Measurements from ENCODE around the gene EGFL7.
"Not testable (repeated sequence)": the region's sequence is repeated elsewhere in the genome, so short reads cannot be mapped to it uniquely, and the experiment has no call there.

The EGFL7 gene

DNA sequence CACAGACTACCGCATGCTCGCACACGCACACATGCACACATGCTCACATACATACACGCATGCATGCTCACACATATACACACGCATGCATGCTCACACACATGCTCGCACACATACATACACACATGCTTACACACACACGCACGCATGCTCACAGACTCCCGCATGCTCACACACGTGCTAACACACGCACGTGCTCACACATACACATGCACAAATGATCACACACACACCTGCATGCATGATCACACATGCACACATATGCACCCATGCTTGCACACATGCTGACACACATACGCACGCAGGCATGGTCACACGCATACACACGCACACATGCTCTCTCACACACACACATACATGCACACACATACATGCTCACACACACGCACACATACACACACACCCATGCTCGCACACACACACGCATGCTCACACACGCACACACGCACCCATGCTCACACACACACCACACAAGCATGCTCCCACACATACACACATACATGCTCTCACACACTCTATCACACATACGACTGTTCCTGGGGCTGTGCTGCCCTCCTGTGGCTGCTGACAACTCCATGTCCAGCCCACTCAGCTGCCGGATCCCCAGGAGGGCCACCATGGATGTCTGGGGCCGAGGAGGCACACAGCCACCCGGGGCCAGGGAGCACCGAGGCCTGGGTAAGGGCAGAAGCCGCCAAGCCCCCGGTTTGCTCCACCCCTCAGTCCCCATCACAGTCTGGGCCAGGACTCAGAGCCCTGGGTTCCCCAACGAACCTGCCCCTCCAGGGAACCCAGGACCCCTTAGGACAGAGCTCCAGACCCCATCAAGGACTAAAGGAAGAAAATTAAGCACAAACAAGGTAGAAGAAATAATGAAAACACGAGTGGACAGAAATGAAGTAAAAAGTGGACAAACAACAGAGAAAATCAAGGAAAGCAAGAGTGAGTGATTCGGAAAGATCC, 31.4 kb upstream of the EGFL7 start:
- Histone ChIP-seq H3K4me1 (ENCODE audit: control insufficient read depth, insufficient read depth, low read length) (peaks cover 9% of the 10 kb centered on the region), H3K27ac (ENCODE audit: insufficient read depth, low read depth, low read length, poor library complexity, severe bottlenecking) (no peak overlapping the region), H3K36me3 (ENCODE audit: control insufficient read depth, insufficient read depth, low read length) (no peaks in the 10 kb centered on the region), H3K27me3 (ENCODE audit: control insufficient read depth, insufficient read depth, low read length, poor library complexity, severe bottlenecking) (no peaks in the 10 kb centered on the region), H3K4me3 (ENCODE audit: insufficient read depth, low read depth, low read length) (no peak overlapping the region), H3K9me3 (ENCODE audit: control insufficient read depth, low read length) (no peaks in the 10 kb centered on the region)
- WGBS, 2 experiments = 65 to 66% methylated on average over 31 of the region's 31 CpGs

- not testable (repeated sequence) for H3K9me3 ChIP-seq (ENCODE audit: control insufficient read depth, low read length); H3K4me1 ChIP-seq (ENCODE audit: control insufficient read depth, insufficient read depth, low read length); H3K36me3 ChIP-seq (ENCODE audit: control insufficient read depth, insufficient read depth, low read length); H3K4me3 ChIP-seq (ENCODE audit: insufficient read depth, low read depth, low read length); H3K27me3 ChIP-seq (ENCODE audit: control insufficient read depth, insufficient read depth, low read length, poor library complexity, severe bottlenecking); H3K27ac ChIP-seq (ENCODE audit: insufficient read depth, low read depth, low read length, poor library complexity, severe bottlenecking)
- WGBS, 2 experiments = 79 to 80% methylated on average over 6 to 13 of the region's 13 CpGs
These were observed 30.6 kb upstream of the EGFL7 start for GRCh38 chr9:136632072-136632471.

GRCh38 chr9:136632491-136633106, 30.1 kb upstream of the EGFL7 start:
- 87 to 90% methylated on average over 31 to 33 of the region's 36 CpGs for WGBS, 2 experiments
- not testable (repeated sequence) for H3K36me3 ChIP-seq (ENCODE audit: control insufficient read depth, insufficient read depth, low read length)

GRCh38 chr9:136634904-136635303, 27.8 kb upstream of the EGFL7 start:
- Histone ChIP-seq H3K9me3 (ENCODE audit: control insufficient read depth, low read length) (no peaks in the 10 kb centered on the region), H3K4me1 (ENCODE audit: control insufficient read depth, insufficient read depth, low read length) (no peaks in the 10 kb centered on the region), H3K36me3 (ENCODE audit: control insufficient read depth, insufficient read depth, low read length) (no peaks in the 10 kb centered on the region), H3K27ac (ENCODE audit: insufficient read depth, low read depth, low read length, poor library complexity, severe bottlenecking) (no peak overlapping the region), H3K4me3 (ENCODE audit: insufficient read depth, low read depth, low read length) (no peak overlapping the region), H3K27me3 (ENCODE audit: control insufficient read depth, insufficient read depth, low read length, poor library complexity, severe bottlenecking) (no peaks in the 10 kb centered on the region)
- WGBS, 2 experiments = 92% methylated on average over 11 of the region's 11 CpGs

More at GRCh38 chr9:136632491-136633106, 30.1 kb upstream of the EGFL7 start:
- not testable (repeated sequence) for H3K9me3 ChIP-seq (ENCODE audit: control insufficient read depth, low read length); H3K27me3 ChIP-seq (ENCODE audit: control insufficient read depth, insufficient read depth, low read length, poor library complexity, severe bottlenecking); H3K4me3 ChIP-seq (ENCODE audit: insufficient read depth, low read depth, low read length); H3K4me1 ChIP-seq (ENCODE audit: control insufficient read depth, insufficient read depth, low read length); H3K27ac ChIP-seq (ENCODE audit: insufficient read depth, low read depth, low read length, poor library complexity, severe bottlenecking)

GRCh38 chr9:136640171-136641111, 22.3 kb upstream of the EGFL7 start:
- Histone ChIP-seq H3K36me3 (ENCODE audit: control insufficient read depth, insufficient read depth, low read length) (no peaks in the 10 kb centered on the region), H3K4me1 (ENCODE audit: control insufficient read depth, insufficient read depth, low read length) (peaks cover 15% of the 10 kb centered on the region), H3K4me3 (ENCODE audit: insufficient read depth, low read depth, low read length) (no peak overlapping the region), H3K27me3 (ENCODE audit: control insufficient read depth, insufficient read depth, low read length, poor library complexity, severe bottlenecking) (peaks cover 12% of the 10 kb centered on the region), H3K9me3 (ENCODE audit: control insufficient read depth, low read length) (no peaks in the 10 kb centered on the region), H3K27ac (ENCODE audit: insufficient read depth, low read depth, low read length, poor library complexity, severe bottlenecking) (no peak overlapping the region)
- WGBS, 2 experiments = 87% methylated on average over 32 of the region's 32 CpGs

- 63 to 67% methylated on average over 7 of the region's 7 CpGs for WGBS, 2 experiments
- Histone ChIP-seq H3K4me3 (ENCODE audit: insufficient read depth, low read depth, low read length) (no peak overlapping the region), H3K4me1 (ENCODE audit: control insufficient read depth, insufficient read depth, low read length) (peaks cover 28% of the 10 kb centered on the region), H3K27ac (ENCODE audit: insufficient read depth, low read depth, low read length, poor library complexity, severe bottlenecking) (no peak overlapping the region), H3K9me3 (ENCODE audit: control insufficient read depth, low read length) (no peaks in the 10 kb centered on the region), H3K36me3 (ENCODE audit: control insufficient read depth, insufficient read depth, low read length) (no peaks in the 10 kb centered on the region), H3K27me3 (ENCODE audit: control insufficient read depth, insufficient read depth, low read length, poor library complexity, severe bottlenecking) (peaks cover 12% of the 10 kb centered on the region)
These were observed 20.2 kb upstream of the EGFL7 start for GRCh38 chr9:136642439-136642921.

DNA sequence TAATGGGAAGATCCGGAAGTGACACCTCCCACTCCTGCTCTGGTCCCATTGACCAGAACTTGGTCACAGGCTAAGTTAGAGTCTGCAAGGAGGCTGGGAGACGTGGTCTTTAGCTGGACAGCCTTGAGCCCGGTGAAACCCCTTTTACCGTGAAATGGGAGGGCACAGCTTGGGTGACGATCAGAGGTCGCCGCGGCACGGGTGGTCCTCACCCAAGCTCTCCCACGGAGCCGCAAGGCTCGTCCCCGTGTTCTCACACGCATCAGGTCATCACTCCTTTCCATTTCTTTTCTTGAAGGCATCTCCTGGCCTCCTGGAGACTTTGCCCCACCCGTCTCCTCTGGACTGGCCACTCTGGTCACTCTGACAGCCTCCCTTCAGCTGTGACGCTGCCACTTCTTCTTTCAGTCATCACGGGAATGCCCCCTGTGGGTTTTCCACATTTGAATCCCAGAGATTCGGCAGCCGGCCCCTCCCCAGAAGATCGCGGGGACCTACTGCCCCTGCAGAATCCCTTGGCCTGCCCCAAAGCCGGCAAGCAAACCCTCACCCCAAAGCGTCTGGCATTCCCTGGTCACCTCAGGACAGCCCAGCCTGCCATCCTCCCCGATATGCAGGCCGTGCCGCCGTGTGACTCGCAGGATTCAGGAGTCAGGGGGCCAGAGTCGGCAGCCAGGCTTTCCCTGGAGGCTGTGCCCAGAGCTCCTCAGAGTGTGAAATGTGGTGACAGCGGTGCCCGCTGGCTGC, 18.9 kb upstream of the EGFL7 start:
- 66 to 67% methylated on average over 31 of the region's 31 CpGs for WGBS, 2 experiments
- Histone ChIP-seq H3K9me3 (ENCODE audit: control insufficient read depth, low read length) (no peaks in the 10 kb centered on the region), H3K4me1 (ENCODE audit: control insufficient read depth, insufficient read depth, low read length) (peaks cover 28% of the 10 kb centered on the region), H3K27ac (ENCODE audit: insufficient read depth, low read depth, low read length, poor library complexity, severe bottlenecking) (no peak overlapping the region), H3K36me3 (ENCODE audit: control insufficient read depth, insufficient read depth, low read length) (no peaks in the 10 kb centered on the region), H3K4me3 (ENCODE audit: insufficient read depth, low read depth, low read length) (no peak overlapping the region), H3K27me3 (ENCODE audit: control insufficient read depth, insufficient read depth, low read length, poor library complexity, severe bottlenecking) (peaks cover 12% of the 10 kb centered on the region)

GRCh38 chr9:136644343-136644592, 18.4 kb upstream of the EGFL7 start:
- H3K27me3 ChIP-seq (ENCODE audit: control insufficient read depth, insufficient read depth, low read length, poor library complexity, severe bottlenecking) = peaks cover 12% of the 10 kb centered on the region
- no peaks in the 10 kb centered on the region for H3K9me3 ChIP-seq (ENCODE audit: control insufficient read depth, low read length)
- H3K27ac ChIP-seq (ENCODE audit: insufficient read depth, low read depth, low read length, poor library complexity, severe bottlenecking) = no peak overlapping the region
- 13 to 14% methylated on average over 15 of the region's 15 CpGs for WGBS, 2 experiments
- H3K4me3 ChIP-seq (ENCODE audit: insufficient read depth, low read depth, low read length) = no peak overlapping the region
- H3K4me1 ChIP-seq (ENCODE audit: control insufficient read depth, insufficient read depth, low read length) = peaks cover 28% of the 10 kb centered on the region
- no peaks in the 10 kb centered on the region for H3K36me3 ChIP-seq (ENCODE audit: control insufficient read depth, insufficient read depth, low read length)

DNA sequence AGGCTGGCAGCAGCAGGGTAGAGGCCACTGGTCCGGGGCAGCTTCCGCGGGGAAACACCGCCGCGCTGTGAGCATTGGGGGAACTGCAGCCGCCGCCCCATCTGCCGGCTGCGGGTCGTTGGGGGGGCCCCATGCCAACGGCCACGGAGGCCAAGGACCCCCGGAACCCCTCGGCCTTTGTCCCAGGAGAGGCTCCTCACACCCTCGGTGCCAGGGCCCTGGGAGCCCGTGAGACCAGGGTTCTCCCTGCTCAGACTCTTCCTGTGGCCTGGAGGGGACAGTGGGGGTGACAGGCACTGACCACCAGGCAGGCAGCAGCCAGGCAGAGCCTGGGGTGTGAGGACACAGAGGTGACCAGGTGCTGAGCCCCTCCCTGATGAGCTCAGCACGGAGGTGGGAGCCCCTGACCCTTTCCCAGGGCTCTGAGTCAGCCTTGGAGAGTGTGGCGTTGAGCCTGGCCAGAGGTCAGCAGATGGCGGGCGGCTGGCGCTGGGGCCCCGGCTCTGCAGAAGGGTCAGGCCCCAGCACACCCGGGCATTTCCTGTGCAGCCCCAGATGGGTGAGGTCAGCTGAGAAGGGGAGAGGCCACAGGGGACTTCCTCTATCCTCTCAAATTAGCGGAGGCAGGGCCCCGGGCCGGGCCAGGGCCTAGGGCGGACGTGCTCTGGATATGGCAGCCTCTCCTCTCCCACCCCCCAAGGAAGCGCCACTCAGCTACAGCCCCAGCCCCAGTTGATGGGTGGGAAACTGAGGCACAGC, 17.9 kb upstream of the EGFL7 start:
- Histone ChIP-seq H3K4me1 (ENCODE audit: control insufficient read depth, insufficient read depth, low read length) (peaks cover 28% of the 10 kb centered on the region), H3K36me3 (ENCODE audit: control insufficient read depth, insufficient read depth, low read length) (no peaks in the 10 kb centered on the region), H3K9me3 (ENCODE audit: control insufficient read depth, low read length) (no peaks in the 10 kb centered on the region), H3K4me3 (ENCODE audit: insufficient read depth, low read depth, low read length) (no peak overlapping the region), H3K27ac (ENCODE audit: insufficient read depth, low read depth, low read length, poor library complexity, severe bottlenecking) (no peak overlapping the region), H3K27me3 (ENCODE audit: control insufficient read depth, insufficient read depth, low read length, poor library complexity, severe bottlenecking) (peaks cover 12% of the 10 kb centered on the region)
- 43 to 45% methylated on average over 30 of the region's 30 CpGs for WGBS, 2 experiments
